ENCODE results near the gene CHCHD5. TPM values are rescaled to one million over a fixed set of nuclear protein-coding genes. Genes with fewer than 3 reads are reported as not detected.

Gene CHCHD5
- total and polyA plus RNA-seq, 10 of the 15 experiments (the other 5 are each of a cell fraction or from before 2014, with no cell fraction given), result 16.4 to 118 (median 45.2) TPM

- TF ChIP-seq E2F8 (IDR thresholded peaks at IDR 0.05; ENCODE audit: low read depth, partially characterized antibody), result no peak
Observed at GRCh38 chr2:112634153-112634873, 49.9 kb downstream of the CHCHD5 start (continued).

GRCh38 chr2:112634874-112635157, 50.4 kb downstream of the CHCHD5 start:
- H2AFZ ChIP-seq (ENCODE audit: control insufficient read depth, low read depth, low read length), result no peak overlapping the region
- no peaks in the 10 kb centered on the region for H3K9me3 ChIP-seq (replicated peaks; ENCODE audit: control insufficient read depth, insufficient read depth, low read length)
- in situ Hi-C loops (cut with MboI) (no loop called here), intact Hi-C loops (cut with micrococcal nuclease; ENCODE audit: unreplicated experiment) (no loop called here)
- no peak overlapping the region for H3K4me3 ChIP-seq
- CTCF ChIA-PET, result interaction anchor here (1.1 to 16.6 kb wide), 7 partner anchors 8 to 93 kb away, joined by 3 to 671 read pairs (median 32); partner anchors contain the start of gene SLC20A1
- no peak overlapping the region for H3K9ac ChIP-seq (ENCODE audit: control insufficient read depth, insufficient read depth, low read length)
- no peak for ATAC-seq
- no peaks in the 10 kb centered on the region for H3K79me2 ChIP-seq (ENCODE audit: control insufficient read depth, insufficient read depth, low read length)
- H3K36me3 ChIP-seq (ENCODE audit: control insufficient read depth in 2 of 2, insufficient read depth in 2 of 2, low read length in 1 of 2), result no peaks in the 10 kb centered on the region
- SMC1A ChIA-PET (ENCODE audit: uncharacterized antibody, unreplicated experiment), result interaction anchor here (3.4 to 15.4 kb wide), 6 partner anchors 10 to 91 kb away, joined by 17 to 455 read pairs (median 109); partner anchors contain the start of genes NT5DC4 and SLC20A1
- H3K27me3 ChIP-seq (replicated peaks in 1 of 2; ENCODE audit: control insufficient read depth in 2 of 2, insufficient read depth in 2 of 2, low read length in 1 of 2), result no peaks in the 10 kb centered on the region; a peak in 1 of 4 replicates
- no peak overlapping the region for H3K4me2 ChIP-seq (ENCODE audit: control insufficient read depth, insufficient read depth)
- no peak overlapping the region for H3K27ac ChIP-seq (ENCODE audit: control insufficient read depth, insufficient read depth)
- 82% methylated on average over 6 of the region's 6 CpGs for WGBS (ENCODE audit: insufficient coverage, insufficient replicate concordance, low lambda C conversion rate, missing lambda C conversion rate)
- POLR2A ChIA-PET, result interaction anchor here (0.6 to 13.6 kb wide), 6 partner anchors 10 to 125 kb away, joined by 3 to 143 read pairs (median 12); partner anchors contain the start of gene SLC20A1
- DNase-seq (ENCODE audit: low read depth, low spot score), result no peak
- FAIRE-seq, result no peak
- H4K20me1 ChIP-seq (ENCODE audit: control insufficient read depth, insufficient read depth), result no peaks in the 10 kb centered on the region
- RAD21 ChIA-PET (ENCODE audit: unreplicated experiment), result interaction anchor here (1.0 to 16.3 kb wide), 7 partner anchors 9 to 91 kb away, joined by 3 to 494 read pairs (median 4); partner anchors contain the start of gene NT5DC4
- peaks cover 39% of the 10 kb centered on the region for H3K4me1 ChIP-seq (ENCODE audit: control insufficient read depth, insufficient read depth, low read length)
- no TSS peak for BruUV-seq (replicated peaks)
- TF ChIP-seq SUPT20H (IDR thresholded peaks at IDR 0.05; ENCODE audit: borderline replicate concordance, control insufficient read depth, low read depth, low read length) (no peak), TBL1XR1 (IDR thresholded peaks at IDR 0.05; ENCODE audit: low read depth, low read length) (no peak), CBX5 (IDR thresholded peaks at IDR 0.05; ENCODE audit: low read depth) (no peak), MAX (IDR thresholded peaks at IDR 0.05; ENCODE audit: low read depth, low read length) (no peak), YBX1 (IDR thresholded peaks at IDR 0.05) (no peak), TARDBP (IDR thresholded peaks at IDR 0.05; ENCODE audit: borderline replicate concordance) (no peak), PBX3 (IDR thresholded peaks at IDR 0.05; ENCODE audit: insufficient replicate concordance, low read depth, low read length) (no peak), TCF7 (IDR thresholded peaks at IDR 0.05; ENCODE audit: borderline replicate concordance) (no peak), ZNF217 (IDR thresholded peaks at IDR 0.05) (no peak), PRDM15 (CRISPR knock-in tag; IDR thresholded peaks at IDR 0.05) (no peak), KDM1A (IDR thresholded peaks at IDR 0.05; ENCODE audit: borderline replicate concordance) (no peak)
